MM.1S (cell line): ENCODE results near the gene PHYH.

Experiments
- DNase-seq: peaks from one replicate; pipeline ENCODE4 v3.0.0-alpha.2; 2015
- H2AFZ ChIP-seq: fragments of 300-600 bp; sonication (generic); 2 replicates; pipeline ENCODE4 v1.6.0; 2016; ENCODE audit warnings: antibody characterized with exemption, low read length
- H3F3A ChIP-seq: fragments of 300-600 bp; sonication (generic); 2 replicates; pipeline ENCODE4 v1.6.1; 2016; ENCODE audit warnings: mild to moderate bottlenecking, antibody characterized with exemption, low read length, moderate library complexity, mixed read lengths; ENCODE audit not compliant: insufficient read depth
- H3K27ac ChIP-seq: fragments of 300-600 bp; sonication (generic); 2 replicates; pipeline ENCODE4 v1.5.1; 2016; ENCODE audit warnings: mild to moderate bottlenecking, low read length
- H3K27me3 ChIP-seq: fragments of 300-600 bp; sonication (generic); replicated peaks from 2 replicates; pipeline ENCODE4 v1.6.0; 2016; ENCODE audit warnings: low read length; ENCODE audit not compliant: insufficient read depth
- H3K36me3 ChIP-seq: fragments of 300-600 bp; sonication (generic); replicated peaks from 2 replicates; pipeline ENCODE4 v1.6.1; 2016; ENCODE audit warnings: mild to moderate bottlenecking, low read length, mixed read lengths; ENCODE audit not compliant: insufficient read depth
- H3K4me1 ChIP-seq: fragments of 300-600 bp; sonication (generic); 2 replicates; pipeline ENCODE4 v1.6.1; 2016; ENCODE audit warnings: low read length, mixed read lengths
- H3K4me2 ChIP-seq: fragments of 300-600 bp; sonication (generic); 2 replicates; pipeline ENCODE4 v1.6.0; 2016; ENCODE audit warnings: low read depth, low read length
- H3K4me3 ChIP-seq: fragments of 300-600 bp; sonication (generic); 2 replicates; pipeline ENCODE4 v1.5.1; 2016; ENCODE audit warnings: low read length, mixed read lengths
- H3K79me2 ChIP-seq: fragments of 300-600 bp; sonication (generic); 2 replicates; pipeline ENCODE4 v1.6.1; 2016; ENCODE audit warnings: mixed run types, low read length, mixed read lengths
- H3K9ac ChIP-seq: fragments of 300-600 bp; sonication (generic); 2 replicates; pipeline ENCODE4 v1.6.1; 2016; ENCODE audit warnings: low read length, mixed read lengths
- H3K9me2 ChIP-seq: fragments of 300-600 bp; sonication (generic); replicated peaks from 2 replicates; pipeline ENCODE4 v1.6.1; 2016; ENCODE audit warnings: mild to moderate bottlenecking, low read length, mixed read lengths; ENCODE audit not compliant: insufficient read depth
- H3K9me3 ChIP-seq: fragments of 300-600 bp; sonication (generic); replicated peaks from 2 replicates; pipeline ENCODE4 v1.6.1; 2016; ENCODE audit warnings: mild to moderate bottlenecking, low read length, mixed read lengths; ENCODE audit not compliant: insufficient read depth
- H4K20me1 ChIP-seq: fragments of 300-600 bp; sonication (generic); 2 replicates; pipeline ENCODE4 v1.6.1; 2016; ENCODE audit warnings: mild to moderate bottlenecking, low read length, moderate library complexity, mixed read lengths; ENCODE audit not compliant: insufficient read depth
- CTCF ChIP-seq: fragments of 300-600 bp; sonication (generic); IDR thresholded peaks from 2 replicates; pipeline ENCODE4 v1.5.1; 2016; ENCODE audit warnings: antibody characterized with exemption, low read length, mixed read lengths
- EZH2 ChIP-seq: fragments of 300-600 bp; sonication (generic); optimal IDR thresholded peaks from 2 replicates; pipeline ENCODE3; 2017; ENCODE audit warnings: low read depth, mild to moderate bottlenecking, antibody characterized with exemption, low read length, mixed read lengths
- EZH2phosphoT487 ChIP-seq: fragments of 300-600 bp; sonication (generic); IDR thresholded peaks from 2 replicates; pipeline ENCODE4 v1.6.1; 2018; ENCODE audit warnings: antibody characterized with exemption, low read length

Gene PHYH

GRCh38 chr10:13347500-13348156 is 47.8 kb upstream of the PHYH start:
- Histone ChIP-seq H3K4me3 (no peak overlapping the region), H3K9me2 (no peaks in the 10 kb centered on the region), H3K79me2 (peaks cover 45% of the 10 kb centered on the region), H3K27ac (peak overlapping the region; percentile 49; the same call in 1 of the 2 replicates), H3K27me3 (no peaks in the 10 kb centered on the region), H3K4me2 (no peak overlapping the region), H3K9ac (peak overlapping the region; percentile 52; the same call in 1 of the 2 replicates), H4K20me1 (no peaks in the 10 kb centered on the region), H3K9me3 (no peaks in the 10 kb centered on the region), H3K4me1 (peaks cover 21% of the 10 kb centered on the region), H3K36me3 (no peaks in the 10 kb centered on the region), H3F3A (peaks cover 15% of the 10 kb centered on the region), H2AFZ (no peak overlapping the region)
- DNase-seq: peak; percentile 82
- TF ChIP-seq CTCF (no peak), EZH2phosphoT487 (no peak), EZH2 (no peak)

GRCh38 chr10:13347043-13347499 is 47.2 kb upstream of the PHYH start:
- H3K9me3 ChIP-seq: no peaks in the 10 kb centered on the region
- peak overlapping the region; percentile 93 for H3K4me2 ChIP-seq
- peak overlapping the region; percentile 94 for H3K9ac ChIP-seq
- peak overlapping the region; percentile 65; the same call in 1 of the 2 replicates for H3K27ac ChIP-seq
- H3K4me3 ChIP-seq: peak overlapping the region; percentile 73
- no peaks in the 10 kb centered on the region for H3K9me2 ChIP-seq
- DNase-seq: peak; percentile 21
- no peaks in the 10 kb centered on the region for H4K20me1 ChIP-seq
- H3K36me3 ChIP-seq: no peaks in the 10 kb centered on the region
- TF ChIP-seq EZH2phosphoT487: no peak
- no peak for TF ChIP-seq EZH2
- TF ChIP-seq CTCF: no peak
- peaks cover 15% of the 10 kb centered on the region for H3F3A ChIP-seq
- peaks cover 17% of the 10 kb centered on the region for H3K4me1 ChIP-seq
- peaks cover 49% of the 10 kb centered on the region for H3K79me2 ChIP-seq
- H2AFZ ChIP-seq: peak overlapping the region; percentile 61
- H3K27me3 ChIP-seq: no peaks in the 10 kb centered on the region

- Histone ChIP-seq H3K4me2 (peak overlapping the region; percentile 93), H3K9me3 (no peaks in the 10 kb centered on the region), H3F3A (peaks cover 19% of the 10 kb centered on the region), H3K36me3 (no peaks in the 10 kb centered on the region), H4K20me1 (no peaks in the 10 kb centered on the region), H3K4me3 (peak overlapping the region; percentile 73), H3K79me2 (peaks cover 52% of the 10 kb centered on the region), H3K9me2 (no peaks in the 10 kb centered on the region), H3K9ac (peak overlapping the region; percentile 94), H3K27ac (peak overlapping the region; percentile 65; the same call in 1 of the 2 replicates), H3K4me1 (peaks cover 12% of the 10 kb centered on the region), H2AFZ (peak overlapping the region; percentile 61), H3K27me3 (no peaks in the 10 kb centered on the region)
- TF ChIP-seq CTCF: no peak
- no peak for TF ChIP-seq EZH2phosphoT487
- TF ChIP-seq EZH2: no peak
- DNase-seq: no peak
These were observed 46.6 kb upstream of the PHYH start for GRCh38 chr10:13346283-13347042.
